WTC11 (cell line): Measurements from ENCODE around the gene SNRPD3. TPM values are rescaled to one million over a fixed set of nuclear protein-coding genes. Genes with fewer than 3 reads are reported as not detected.

ENCODE experiments used
- ATAC-seq: fragments of 200-7000 bp; cut with Tn5 transposase; 2 replicates; pipeline ENCODE4 v1.10.0; 2021; ENCODE audit warnings: mild to moderate bottlenecking, moderate library complexity
- CTCF ChIA-PET: fragments of 300-600 bp; sonication (Branson Sonifier 250); formaldehyde crosslinking; loops from one replicate; lab custom pipeline; 2021; ENCODE audit warnings: antibody characterized with exemption; lab: Charles Lee
- POLR2A ChIA-PET: fragments of 350-600 bp; sonication (Branson Sonifier 250); formaldehyde crosslinking; loops from one replicate; lab custom pipeline; 2021; ENCODE audit warnings: antibody characterized with exemption; lab: Charles Lee
- DNase-seq: peaks from one replicate; pipeline ENCODE4 v3.0.0; 2021; ENCODE audit warnings: low spot score
- H3K27ac Mint-ChIP-seq: 2 replicates; pipeline ENCODE4 v1.8.0; 2021; ENCODE audit warnings: mixed read lengths
- H3K27me3 Mint-ChIP-seq: 2 replicates; pipeline ENCODE4 v1.8.0; 2021; ENCODE audit warnings: low read depth, mild to moderate bottlenecking, moderate library complexity, mixed read lengths
- H3K36me3 Mint-ChIP-seq: 2 replicates; pipeline ENCODE4 v1.8.0; 2021; ENCODE audit warnings: mixed read lengths
- H3K4me1 Mint-ChIP-seq: 2 replicates; pipeline ENCODE4 v1.8.0; 2022; ENCODE audit warnings: mixed read lengths
- H3K4me3 Mint-ChIP-seq: 2 replicates; pipeline ENCODE4 v1.8.0; 2021; ENCODE audit warnings: mild to moderate bottlenecking, moderate library complexity, mixed read lengths
- H3K9me3 Mint-ChIP-seq: 2 replicates; pipeline ENCODE4 v1.8.0; 2021; ENCODE audit warnings: mixed read lengths
- ATF6 ChIP-seq: sonication (generic); formaldehyde crosslinking; IDR thresholded peaks from 2 replicates; pipeline ENCODE4 v1.8.1; 2023; ENCODE audit warnings: mild to moderate bottlenecking, missing genetic modification reagents
- CTCF ChIP-seq: fragments of 200-600 bp; IDR thresholded peaks from 2 replicates; pipeline ENCODE4 v1.8.0; 2022; ENCODE audit warnings: antibody characterized with exemption
- E2F5 ChIP-seq: sonication (generic); formaldehyde crosslinking; IDR thresholded peaks from 2 replicates; pipeline ENCODE4 v1.8.1; 2022; ENCODE audit warnings: mild to moderate bottlenecking, moderate library complexity, missing genetic modification reagents
- ERG ChIP-seq: fragments of 250-450 bp; sonication (Bioruptor Pico); IDR thresholded peaks from 2 replicates; pipeline ENCODE4 v1.8.0; 2021; ENCODE audit warnings: mild to moderate bottlenecking
- FOXJ3 ChIP-seq: sonication (generic); formaldehyde crosslinking; IDR thresholded peaks from 2 replicates; pipeline ENCODE4 v1.9.0; 2021; ENCODE audit warnings: missing genetic modification reagents, mild to moderate bottlenecking, borderline replicate concordance
- FOXK1 ChIP-seq: sonication (generic); formaldehyde crosslinking; IDR thresholded peaks from 2 replicates; pipeline ENCODE4 v1.8.0; 2022; ENCODE audit warnings: mild to moderate bottlenecking, moderate library complexity, missing genetic modification reagents
- FOXP1 ChIP-seq: sonication (generic); formaldehyde crosslinking; IDR thresholded peaks from 2 replicates; pipeline ENCODE4 v1.8.0; 2022; ENCODE audit warnings: missing genetic modification reagents, mild to moderate bottlenecking, moderate library complexity, borderline replicate concordance
- HMGXB4 ChIP-seq: sonication (generic); formaldehyde crosslinking; IDR thresholded peaks from 2 replicates; pipeline ENCODE4 v1.8.1; 2023; ENCODE audit warnings: mild to moderate bottlenecking, moderate library complexity, missing genetic modification reagents
- IRF1 ChIP-seq: sonication (generic); formaldehyde crosslinking; IDR thresholded peaks from 2 replicates; pipeline ENCODE4 v1.8.0; 2023; ENCODE audit warnings: missing genetic modification reagents
- JAZF1 ChIP-seq: fragments of 250-450 bp; sonication (Bioruptor Pico); IDR thresholded peaks from 2 replicates; pipeline ENCODE4 v1.9.0; 2021; ENCODE audit warnings: moderate library complexity, mild to moderate bottlenecking, inconsistent platforms
- MLX ChIP-seq: sonication (generic); formaldehyde crosslinking; IDR thresholded peaks from 2 replicates; pipeline ENCODE4 v1.8.1; 2023; ENCODE audit warnings: mild to moderate bottlenecking, missing genetic modification reagents, moderate library complexity
- MXD4 ChIP-seq: fragments of 250-450 bp; sonication (Bioruptor Pico); IDR thresholded peaks from 2 replicates; pipeline ENCODE4 v1.8.0; 2021; ENCODE audit warnings: mild to moderate bottlenecking, moderate library complexity, borderline replicate concordance
- NFATC4 ChIP-seq: fragments of 250-450 bp; sonication (Bioruptor Pico); IDR thresholded peaks from 2 replicates; pipeline ENCODE4 v1.9.0; 2021; ENCODE audit warnings: mild to moderate bottlenecking
- NR2C2 ChIP-seq: sonication (generic); formaldehyde crosslinking; IDR thresholded peaks from 2 replicates; pipeline ENCODE4 v1.8.0; 2022; ENCODE audit warnings: mild to moderate bottlenecking, missing genetic modification reagents
- OVOL2 ChIP-seq: fragments of 250-450 bp; sonication (Bioruptor Pico); IDR thresholded peaks from 2 replicates; pipeline ENCODE4 v1.9.0; 2021; ENCODE audit warnings: mild to moderate bottlenecking, borderline replicate concordance
- SP1 ChIP-seq: sonication (generic); formaldehyde crosslinking; conservative IDR thresholded peaks from 2 replicates; pipeline ENCODE4 v1.8.1; 2022; ENCODE audit warnings: missing genetic modification reagents
- STAT6 ChIP-seq: sonication (generic); formaldehyde crosslinking; conservative IDR thresholded peaks from 2 replicates; pipeline ENCODE4 v1.8.1; 2023; ENCODE audit warnings: mild to moderate bottlenecking, low read depth, missing genetic modification reagents, moderate library complexity
- ZNF121 ChIP-seq: sonication (generic); formaldehyde crosslinking; IDR thresholded peaks from 2 replicates; pipeline ENCODE4 v1.8.0; 2023; ENCODE audit warnings: missing genetic modification reagents
- ZNF317 ChIP-seq: sonication (generic); formaldehyde crosslinking; IDR thresholded peaks from 2 replicates; pipeline ENCODE4 v1.8.1; 2023; ENCODE audit warnings: low read depth, mild to moderate bottlenecking, moderate library complexity, missing genetic modification reagents, borderline replicate concordance
- ZNF671 ChIP-seq: fragments of 250-450 bp; sonication (Bioruptor Pico); IDR thresholded peaks from 2 replicates; pipeline ENCODE4 v1.8.0; 2021; ENCODE audit warnings: mild to moderate bottlenecking
- total RNA-seq: library from RNA; stranded (reverse); gene quantifications from 3 replicates; pipeline ENCODE4 v1.2.3, GENCODE V29; 2021

Gene SNRPD3
- total RNA-seq, 1 experiment from 2014 or later = 198 TPM

GRCh38 chr22:24594569-24595120 is 38.8 kb downstream of the SNRPD3 start (continued):
- TF ChIP-seq IRF1 (CRISPR knock-in tag) = no peak
- TF ChIP-seq NFATC4 (CRISPR knock-in tag) = no peak
- no peak for TF ChIP-seq ZNF317
- TF ChIP-seq ERG (CRISPR knock-in tag) = no peak

GRCh38 chr22:24595228-24595627 is 39.4 kb downstream of the SNRPD3 start:
- ChIA-PET POLR2A (no interaction called here), CTCF (interaction anchor here (1.4 kb wide), 1 partner anchor 174 kb away, joined by 4 read pairs; no protein-coding TSS in a partner anchor)
- Mint-ChIP-seq H3K36me3 (no peaks in the 10 kb centered on the region), H3K9me3 (no peaks in the 10 kb centered on the region), H3K27ac (no peak overlapping the region; the same call in 1 of the 2 replicates), H3K27me3 (no peaks in the 10 kb centered on the region), H3K4me1 (peaks cover 22% of the 10 kb centered on the region), H3K4me3 (no peak overlapping the region)
- ATAC-seq (no peak), DNase-seq (no peak)
- no peak for TF ChIP-seq CTCF
- no peak for TF ChIP-seq OVOL2 (CRISPR knock-in tag)
- no peak for TF ChIP-seq NR2C2 (CRISPR knock-in tag)
- TF ChIP-seq FOXK1 (CRISPR knock-in tag) = no peak
- TF ChIP-seq ATF6 (CRISPR knock-in tag) = no peak
- no peak for TF ChIP-seq E2F5 (CRISPR knock-in tag)
- TF ChIP-seq ZNF671 (CRISPR knock-in tag) = no peak
- no peak for TF ChIP-seq ZNF121 (CRISPR knock-in tag)
- TF ChIP-seq MLX = no peak
- no peak for TF ChIP-seq MXD4 (CRISPR knock-in tag)
- TF ChIP-seq NFATC4 (CRISPR knock-in tag) = no peak
- TF ChIP-seq FOXP1 (CRISPR knock-in tag) = no peak
- no peak for TF ChIP-seq STAT6 (CRISPR knock-in tag)
- no peak for TF ChIP-seq HMGXB4 (CRISPR knock-in tag)
- TF ChIP-seq SP1 (CRISPR knock-in tag) = no peak
- no peak for TF ChIP-seq JAZF1 (CRISPR knock-in tag)
- TF ChIP-seq FOXJ3 (CRISPR knock-in tag) = no peak
